Liver (tissue), 9 donors: Measurements from ENCODE around the gene TUBB4A. TPM values are rescaled to one million over a fixed set of nuclear protein-coding genes. Genes with fewer than 3 reads are reported as not detected.

Experiments used
- DNase-seq: peaks from one replicate; pipeline ENCODE4 v3.0.0-alpha.2; 2017; ENCODE audit warnings: low spot score
- H3K27ac ChIP-seq, 2 donors: one replicate each; pipeline ENCODE4 v1.7.0; 2013; ENCODE audit warnings: inconsistent platforms in 2 of 2, low read length in 2 of 2, control low read depth in 1 of 2, low read depth in 1 of 2, mild to moderate bottlenecking in 1 of 2
- H3K27me3 ChIP-seq, 4 donors: one replicate each; pipeline versions ENCODE4 v1.6.1 to v1.7.0; 2013; ENCODE audit warnings: low read length in 3 of 4, inconsistent platforms in 1 of 4, mild to moderate bottlenecking in 1 of 4, moderate library complexity in 1 of 4; ENCODE audit not compliant: control insufficient read depth in 4 of 4, insufficient read depth in 4 of 4
- H3K36me3 ChIP-seq, 4 donors: one replicate each; pipeline versions ENCODE4 v1.6.1 to v1.7.0; 2013; ENCODE audit warnings: low read length in 3 of 4, mild to moderate bottlenecking in 3 of 4, low read depth in 1 of 4, moderate library complexity in 1 of 4; ENCODE audit not compliant: control insufficient read depth in 4 of 4, insufficient read depth in 3 of 4
- H3K4me1 ChIP-seq, 4 donors: one replicate each; pipeline versions ENCODE4 v1.6.1 to v1.7.0; 2013; ENCODE audit warnings: low read length in 3 of 4, mild to moderate bottlenecking in 3 of 4, moderate library complexity in 1 of 4; ENCODE audit not compliant: control insufficient read depth in 4 of 4, insufficient read depth in 4 of 4
- H3K4me3 ChIP-seq, 3 donors: one replicate each; pipeline versions ENCODE4 v1.6.1 to v1.7.0; 2013; ENCODE audit warnings: low read length in 3 of 3, control low read depth in 1 of 3, low read depth in 1 of 3, mild to moderate bottlenecking in 1 of 3
- H3K9ac ChIP-seq, 2 donors: one replicate each; pipeline ENCODE4 v1.7.0; 2013; ENCODE audit warnings: low read length in 2 of 2, mild to moderate bottlenecking in 2 of 2, moderate library complexity in 2 of 2, control low read depth in 1 of 2, low read depth in 1 of 2
- H3K9me3 ChIP-seq, 4 donors: one replicate each; pipeline versions ENCODE4 v1.6.1 to v1.7.0; 2013; ENCODE audit warnings: low read length in 3 of 4; ENCODE audit not compliant: control insufficient read depth in 4 of 4
- ATF3 ChIP-seq: IDR thresholded peaks from 2 replicates; pipeline ENCODE4 v1.6.1; 2016; ENCODE audit warnings: antibody characterized with exemption
- CTCF ChIP-seq: fragments of 150-350 bp; IDR thresholded peaks from 2 replicates; pipeline ENCODE4 v1.5.1; 2017; ENCODE audit warnings: improper control_type of control experiment, low read depth, low read length; ENCODE audit not compliant: missing input control
- EGR1 ChIP-seq, 2 donors: IDR thresholded peaks; 2 replicates each; pipeline ENCODE4 v1.6.1; 2016 to 2018; ENCODE audit warnings: antibody characterized with exemption in 2 of 2, low read depth in 2 of 2
- FOXA1 ChIP-seq: IDR thresholded peaks from 2 replicates; pipeline ENCODE4 v1.6.1; 2016; ENCODE audit warnings: antibody characterized with exemption
- FOXA2 ChIP-seq: IDR thresholded peaks from 2 replicates; pipeline ENCODE4 v1.6.1; 2016; ENCODE audit warnings: antibody characterized with exemption
- GABPA ChIP-seq, 2 donors: IDR thresholded peaks in 1 of 2; conservative IDR thresholded peaks in 1 of 2; 2 replicates each; pipeline ENCODE4 v1.6.1; 2016; ENCODE audit warnings: antibody characterized with exemption in 2 of 2, mild to moderate bottlenecking in 1 of 2, moderate library complexity in 1 of 2
- HNF4G ChIP-seq: IDR thresholded peaks from 2 replicates; pipeline ENCODE4 v1.6.1; 2016; ENCODE audit warnings: antibody characterized with exemption
- JUND ChIP-seq, 2 donors: IDR thresholded peaks; 2 replicates each; pipeline ENCODE4 v1.6.1; 2016; ENCODE audit warnings: antibody characterized with exemption in 2 of 2
- NR2F2 ChIP-seq: IDR thresholded peaks from 2 replicates; pipeline ENCODE4 v1.6.1; 2016; ENCODE audit warnings: antibody characterized with exemption
- RAD21 ChIP-seq, 2 donors: IDR thresholded peaks; 2 replicates each; pipeline ENCODE4 v1.6.1; 2016; ENCODE audit warnings: antibody characterized with exemption in 2 of 2, mild to moderate bottlenecking in 2 of 2
- REST ChIP-seq: IDR thresholded peaks from 2 replicates; pipeline ENCODE4 v1.6.1; 2016; ENCODE audit warnings: antibody characterized with exemption, mild to moderate bottlenecking
- RXRA ChIP-seq, 2 donors: IDR thresholded peaks; 2 replicates each; pipeline ENCODE4 v1.6.1; 2017 to 2018; ENCODE audit warnings: antibody characterized with exemption in 2 of 2, mild to moderate bottlenecking in 1 of 2
- SP1 ChIP-seq: IDR thresholded peaks from 2 replicates; pipeline ENCODE4 v1.6.1; 2018; ENCODE audit warnings: antibody characterized with exemption, mild to moderate bottlenecking
- TAF1 ChIP-seq: conservative IDR thresholded peaks from 2 replicates; pipeline ENCODE4 v1.6.1; 2016; ENCODE audit warnings: antibody characterized with exemption, mild to moderate bottlenecking
- YY1 ChIP-seq: IDR thresholded peaks from 2 replicates; pipeline ENCODE4 v1.6.1; 2016; ENCODE audit warnings: antibody characterized with exemption, mild to moderate bottlenecking
- WGBS: extraction: QIAGEN DNeasy Blood & Tissue Kit; methylation state at CpG from one replicate; pipeline ENCODE4 v1.1.7; 2013; 5-methylcytosine and 5-hydroxymethylcytosine counted together
- polyA plus RNA-seq, 2 donors: library from polyadenylated mRNA; stranded (reverse) in 1 of 2; unstranded in 1 of 2; fragments of 200-250 nt in 1 of 2; fragments of >200 nt in 1 of 2; fragmentation: Nextera tagmentation in 1 of 2; extraction: Ambion mirVana in 1 of 2; gene quantifications; one replicate each; pipeline versions ENCODE4 v1.2.1 to v1.2.3, GENCODE V29; 2013 to 2015
- total RNA-seq, 2 donors: library from RNA; depleted of rRNA; stranded (reverse); fragments of >200 nt; gene quantifications; one replicate each; pipeline ENCODE4 v1.2.3, GENCODE V29; 2014
- donor health status: healthy.
- donor health status: healthy.
- donor health status: healthy.
- donor health status: healthy.
- donor health status: healthy.

Gene TUBB4A
- total and polyA plus RNA-seq, 4 donors = 0.25 to 1.9 (median 0.96) TPM

- Histone ChIP-seq H3K4me3 (peak overlapping the region in 2 of 3 donors; percentile 47 to 48), H3K4me1 (peaks cover 5 to 8% (median 6%) of the 10 kb centered on the region in 4 donors), H3K36me3 (no peaks in the 10 kb centered on the region), H3K27me3 (peaks cover 0 to 3% (median 2%) of the 10 kb centered on the region in 4 donors), H3K9ac (peak overlapping the region in 1 of 2 donors; percentile 6), H3K9me3 (no peaks in the 10 kb centered on the region), H3K27ac (no peak overlapping the region)
- no peak for DNase-seq
- TF ChIP-seq JUND (IDR thresholded peaks at IDR 0.05) (no peak), TAF1 (no peak), FOXA1 (no peak), NR2F2 (no peak), YY1 (no peak), ATF3 (no peak), FOXA2 (no peak), REST (no peak), HNF4G (no peak), RXRA (IDR thresholded peaks at IDR 0.05) (no peak)
- WGBS = 11% methylated on average over 57 of the region's 57 CpGs
Observed at GRCh38 chr19:6531163-6531955, 29.2 kb upstream of the TUBB4A start.

GRCh38 chr19:6530386-6531162, 28.5 kb upstream of the TUBB4A start, which contains the start of gene TNFSF9:
Gene TNFSF9 (plus strand): TSS chr19:6531026. CDS start chr19:6531037, 11 bp downstream.
- TF ChIP-seq SP1 = peak; percentile 56
- no peak for TF ChIP-seq HNF4G
- no peak for TF ChIP-seq FOXA1
- TF ChIP-seq EGR1 (IDR thresholded peaks at IDR 0.05; ENCODE audit: low read depth in 2 of 2) = no peak
- TF ChIP-seq CTCF = no peak
- no peak for TF ChIP-seq NR2F2
- no peak for TF ChIP-seq REST
- TF ChIP-seq GABPA (IDR thresholded peaks at IDR 0.05 in 1 of 2, conservative IDR thresholded peaks at IDR 0.05 in 1 of 2) = peak; percentile 62 to 80
- TF ChIP-seq RAD21 (IDR thresholded peaks at IDR 0.05) = no peak
- TF ChIP-seq TAF1 = peak; percentile 51
- no peaks in the 10 kb centered on the region for H3K36me3 ChIP-seq
- DNase-seq = peak; percentile 93
- peak within 1 kb of the TSS; percentile 8 to 48 (median 47) for H3K4me3 ChIP-seq
- peak within 1 kb of the TSS in 1 of 2 donors; percentile 72 for H3K9ac ChIP-seq
- 3% methylated on average over 44 of the region's 44 CpGs for WGBS
- H3K9me3 ChIP-seq = no peaks in the 10 kb centered on the region
- peaks cover 0 to 3% (median 2%) of the 10 kb centered on the region in 4 donors for H3K27me3 ChIP-seq
- H3K4me1 ChIP-seq = peaks cover 5 to 8% (median 6%) of the 10 kb centered on the region in 4 donors
- no peak within 1 kb of the TSS for H3K27ac ChIP-seq
